Transverse colon (tissue), 4 donors: ENCODE results near the gene MCTP2. TPM values are rescaled to one million over a fixed set of nuclear protein-coding genes. Genes with fewer than 3 reads are reported as not detected.

ENCODE experiments used
- DNase-seq: peaks from one replicate; pipeline ENCODE4 v3.0.0-alpha.2; 2019
- H3K27ac ChIP-seq, 4 donors: fragments of 200-600 bp; sonication (generic); 2 replicates each; pipeline ENCODE4 v1.5.1; 2016 to 2018; ENCODE audit warnings: inconsistent platforms in 4 of 4
- H3K27me3 ChIP-seq: fragments of 200-600 bp; sonication (generic); 2 replicates; pipeline ENCODE4 v1.5.1; 2017; ENCODE audit warnings: inconsistent platforms
- H3K36me3 ChIP-seq, 4 donors: fragments of 200-600 bp; sonication (generic); 2 replicates each; pipeline ENCODE4 v1.5.1; 2017 to 2019; ENCODE audit warnings: inconsistent platforms in 4 of 4
- H3K4me1 ChIP-seq, 4 donors: fragments of 200-600 bp; sonication (generic); 2 replicates each; pipeline ENCODE4 v1.5.1; 2017 to 2020; ENCODE audit warnings: inconsistent platforms in 4 of 4
- H3K4me3 ChIP-seq, 4 donors: fragments of 200-600 bp; sonication (generic); 1 replicate in 1 of 4; 2 replicates in 3 of 4; pipeline versions ENCODE4 v1.5.1 to v1.6.1; 2017 to 2019; ENCODE audit warnings: inconsistent platforms in 4 of 4
- H3K9me3 ChIP-seq, 2 donors: fragments of 200-600 bp; sonication (generic); 2 replicates each; pipeline ENCODE4 v1.5.1; 2017 to 2019; ENCODE audit warnings: inconsistent platforms in 2 of 2
- EP300 ChIP-seq: sonication (generic); formaldehyde crosslinking; IDR thresholded peaks from one replicate; pipeline ENCODE4 v1.6.1; 2017; ENCODE audit warnings: antibody characterized with exemption, low read depth
- POLR2A ChIP-seq: fragments of 450-650 bp; IDR thresholded peaks from one replicate; pipeline ENCODE4 v1.6.1; 2016; ENCODE audit warnings: antibody characterized with exemption, mild to moderate bottlenecking, moderate library complexity
- POLR2AphosphoS5 ChIP-seq, 3 donors: sonication (generic); formaldehyde crosslinking; IDR thresholded peaks; one replicate each; pipeline ENCODE4 v1.6.1; 2016; ENCODE audit warnings: antibody characterized with exemption in 3 of 3
- WGBS, 2 donors: methylation state at CpG; one replicate each; pipeline ENCODE4 v1.1.5; 2018; ENCODE audit warnings: low coverage in 1 of 2; 5-methylcytosine and 5-hydroxymethylcytosine counted together
- in situ Hi-C, 4 donors: fragments of 200-750 bp; cut with MboI; loops; one replicate each; pipeline versions ENCODE4 v1.15.0 to v1.15.1; 2017; ENCODE audit warnings: low sequenced_read_pairs in 3 of 4, low pct_ligation_motif_present in 1 of 4, low pct_unique_long_range_greater_than_20kb in 1 of 4
- intact Hi-C: fragments of 100-400 bp; cut with DNase I; formaldehyde crosslinking; loops from one replicate; pipeline ENCODE4 v1.15.1; 2023; ENCODE audit warnings: low total_unique reads
- total RNA-seq, 4 donors: library from RNA; depleted of rRNA; stranded (reverse); fragments of >200 nt; gene quantifications; one replicate each; pipeline ENCODE4 v1.1.0, GENCODE V29; 2016
- TF ChIP-seq, protein P1 (sequence below), 5 experiments: fragments of 200-600 bp in 3 of 5; fragments of 450-650 bp in 2 of 5; sonication (generic) in 3 of 5; IDR thresholded peaks; 1 replicate in 2 of 5; 2 replicates in 3 of 5; pipeline ENCODE4 v1.5.1; 2016 to 2017; ENCODE audit warnings: antibody characterized with exemption in 5 of 5, inconsistent platforms in 3 of 5, mild to moderate bottlenecking in 2 of 5, moderate library complexity in 1 of 5

MCTP2 gene
- total RNA-seq, 4 donors from 2014 or later = 108 to 409 (median 144) TPM

DNA sequence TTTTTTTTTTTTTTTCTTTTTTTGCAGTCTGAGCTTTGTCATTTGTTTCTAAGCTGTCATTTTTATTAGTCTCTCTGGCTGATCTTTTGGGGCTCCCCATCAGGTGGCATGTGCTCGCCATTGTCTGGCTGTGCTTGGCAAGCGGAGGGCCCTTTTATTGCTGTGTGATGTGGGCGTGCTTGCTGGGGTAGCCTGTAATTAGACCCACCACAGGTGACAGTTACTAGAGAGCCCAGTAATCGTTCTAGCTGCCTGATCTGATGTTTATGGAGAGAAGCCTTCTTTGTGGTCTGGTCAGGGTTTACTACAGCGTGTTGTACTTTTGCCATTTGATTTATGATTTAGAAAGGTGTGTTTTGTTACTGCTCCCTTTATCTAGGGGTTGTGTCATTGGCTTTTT lies 179.9 kb downstream of the MCTP2 start:
- in situ Hi-C loops = loop anchor here in 1 of 4 donors (25.0 kb wide), 1 partner anchor 876 kb away; no protein-coding TSS in a partner anchor
- H3K4me1 ChIP-seq = peaks cover 0 to 37% (median 15%) of the 10 kb centered on the region in 4 donors
- TF ChIP-seq POLR2AphosphoS5 (IDR thresholded peaks at IDR 0.05) (no peak), POLR2A (no peak), EP300 (no peak)
- TF ChIP-seq, protein P1, sequence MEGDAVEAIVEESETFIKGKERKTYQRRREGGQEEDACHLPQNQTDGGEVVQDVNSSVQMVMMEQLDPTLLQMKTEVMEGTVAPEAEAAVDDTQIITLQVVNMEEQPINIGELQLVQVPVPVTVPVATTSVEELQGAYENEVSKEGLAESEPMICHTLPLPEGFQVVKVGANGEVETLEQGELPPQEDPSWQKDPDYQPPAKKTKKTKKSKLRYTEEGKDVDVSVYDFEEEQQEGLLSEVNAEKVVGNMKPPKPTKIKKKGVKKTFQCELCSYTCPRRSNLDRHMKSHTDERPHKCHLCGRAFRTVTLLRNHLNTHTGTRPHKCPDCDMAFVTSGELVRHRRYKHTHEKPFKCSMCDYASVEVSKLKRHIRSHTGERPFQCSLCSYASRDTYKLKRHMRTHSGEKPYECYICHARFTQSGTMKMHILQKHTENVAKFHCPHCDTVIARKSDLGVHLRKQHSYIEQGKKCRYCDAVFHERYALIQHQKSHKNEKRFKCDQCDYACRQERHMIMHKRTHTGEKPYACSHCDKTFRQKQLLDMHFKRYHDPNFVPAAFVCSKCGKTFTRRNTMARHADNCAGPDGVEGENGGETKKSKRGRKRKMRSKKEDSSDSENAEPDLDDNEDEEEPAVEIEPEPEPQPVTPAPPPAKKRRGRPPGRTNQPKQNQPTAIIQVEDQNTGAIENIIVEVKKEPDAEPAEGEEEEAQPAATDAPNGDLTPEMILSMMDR (IDR thresholded peaks at IDR 0.05) = no peak
- DNase-seq = no peak
- WGBS, 2 donors = 47 to 59% methylated on average over 5 of the region's 5 CpGs
- no peak overlapping the region for H3K4me3 ChIP-seq
- no peaks in the 10 kb centered on the region for H3K27me3 ChIP-seq
- H3K36me3 ChIP-seq = no peaks in the 10 kb centered on the region
- no peaks in the 10 kb centered on the region for H3K9me3 ChIP-seq
- no peak overlapping the region for H3K27ac ChIP-seq
- intact Hi-C loops = no loop called here

DNA sequence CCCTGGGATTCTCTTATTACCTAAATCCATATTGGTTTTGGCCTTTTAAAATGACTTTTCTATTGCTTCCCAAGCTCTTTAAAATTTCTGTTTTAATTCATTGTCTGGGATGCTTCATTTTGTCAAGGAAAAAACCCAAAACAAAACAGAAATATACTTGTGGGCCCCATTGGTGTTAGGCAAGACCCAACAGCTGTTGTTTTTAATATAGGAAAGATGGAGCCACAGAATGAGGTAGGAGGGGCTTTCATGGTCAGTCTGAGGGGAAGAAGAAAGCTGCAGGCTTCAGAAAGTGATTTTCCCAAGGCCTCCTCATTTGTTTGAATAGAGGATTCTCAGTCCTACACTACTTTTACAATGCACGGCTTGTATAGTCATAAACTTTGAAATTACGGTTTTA lies 180.5 kb downstream of the MCTP2 start:
- TF ChIP-seq EP300 (no peak), POLR2AphosphoS5 (IDR thresholded peaks at IDR 0.05) (no peak), POLR2A (no peak)
- TF ChIP-seq, protein P1 (IDR thresholded peaks at IDR 0.05) = no peak
- no peaks in the 10 kb centered on the region for H3K9me3 ChIP-seq
- in situ Hi-C loops (loop anchor here in 1 of 4 donors (25.0 kb wide), 1 partner anchor 875 kb away; no protein-coding TSS in a partner anchor), intact Hi-C loops (no loop called here)
- peaks cover 0 to 37% (median 15%) of the 10 kb centered on the region in 4 donors for H3K4me1 ChIP-seq
- DNase-seq = no peak
- no peak overlapping the region for H3K4me3 ChIP-seq
- 25 to 47% methylated on average over 2 of the region's 2 CpGs for WGBS, 2 donors
- no peak overlapping the region for H3K27ac ChIP-seq
- no peaks in the 10 kb centered on the region for H3K36me3 ChIP-seq
- no peaks in the 10 kb centered on the region for H3K27me3 ChIP-seq

DNA sequence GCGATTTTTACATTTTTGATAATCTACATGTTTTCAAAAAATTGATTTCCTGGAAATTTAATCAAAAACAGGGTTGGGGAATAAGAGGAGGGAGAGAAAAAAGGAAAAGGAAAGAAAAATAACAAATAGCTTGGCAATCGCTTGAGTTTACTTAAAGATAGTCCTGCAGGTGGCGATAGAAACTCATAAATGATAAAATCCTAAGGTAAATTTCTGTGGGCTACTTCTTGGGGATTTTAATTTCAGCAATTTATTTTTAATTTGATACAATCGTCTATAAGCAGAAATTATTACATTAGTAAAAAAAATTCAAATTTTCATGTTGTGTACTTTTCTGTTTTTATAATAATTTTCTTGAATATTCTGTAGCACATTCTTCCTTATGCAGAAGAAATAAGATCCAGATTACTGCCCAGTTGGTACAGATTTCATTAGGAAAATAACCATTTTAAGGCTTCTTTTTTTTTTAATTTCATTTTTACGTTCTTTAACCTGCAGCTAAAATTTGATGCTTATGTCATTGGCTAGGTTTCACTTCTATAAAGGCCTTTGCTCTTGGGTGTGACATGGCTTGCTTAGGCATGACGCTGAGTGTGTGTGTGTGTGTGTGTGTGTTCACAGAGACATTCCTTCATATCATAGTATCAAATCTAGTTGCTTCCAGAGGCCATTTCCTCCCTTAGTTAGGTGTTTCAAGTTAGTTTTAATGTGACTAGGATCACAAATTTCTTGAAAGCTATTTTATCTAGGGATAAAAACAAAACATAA lies 181.8 kb downstream of the MCTP2 start:
- peaks cover 0 to 37% (median 15%) of the 10 kb centered on the region in 4 donors for H3K4me1 ChIP-seq
- H3K4me3 ChIP-seq = no peak overlapping the region
- H3K27ac ChIP-seq = peak overlapping the region in 1 of 4 donors; percentile 41
- H3K9me3 ChIP-seq = no peaks in the 10 kb centered on the region
- no peaks in the 10 kb centered on the region for H3K36me3 ChIP-seq
- in situ Hi-C loops = loop anchor here in 1 of 4 donors (25.0 kb wide), 1 partner anchor 874 kb away; no protein-coding TSS in a partner anchor
- 32 to 35% methylated on average over 6 of the region's 6 CpGs for WGBS, 2 donors
- intact Hi-C loops = no loop called here
- TF ChIP-seq POLR2A (no peak), POLR2AphosphoS5 (IDR thresholded peaks at IDR 0.05) (no peak)
- TF ChIP-seq, protein P1 (IDR thresholded peaks at IDR 0.05) = peak; percentile 46 to 57 (median 53)
- peak; percentile 67 for DNase-seq
- H3K27me3 ChIP-seq = no peaks in the 10 kb centered on the region

DNA sequence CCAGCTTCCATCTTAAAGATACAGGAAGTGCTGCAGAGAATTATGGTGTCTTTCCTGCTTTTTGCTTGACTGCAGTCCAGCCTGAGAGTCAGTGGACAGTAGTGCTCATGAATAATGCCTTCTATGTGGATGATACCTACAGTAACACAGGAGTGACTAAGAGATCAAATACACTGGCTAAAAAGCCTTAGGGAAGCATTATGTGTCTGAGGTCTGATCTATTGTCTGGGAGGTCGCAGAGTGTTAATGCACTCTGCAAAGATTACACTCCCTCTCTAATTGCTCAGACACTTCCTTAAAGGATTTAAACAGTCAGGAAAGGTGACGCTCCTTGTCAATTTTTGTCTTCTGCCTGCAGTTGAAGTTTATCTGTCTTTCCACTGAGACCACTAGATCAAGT lies 183.6 kb downstream of the MCTP2 start:
- Histone ChIP-seq H3K36me3 (no peaks in the 10 kb centered on the region), H3K27me3 (no peaks in the 10 kb centered on the region), H3K4me1 (peaks cover 0 to 37% (median 15%) of the 10 kb centered on the region in 4 donors), H3K9me3 (no peaks in the 10 kb centered on the region), H3K4me3 (no peak overlapping the region), H3K27ac (no peak overlapping the region)
- intact Hi-C loops (no loop called here), in situ Hi-C loops (loop anchor here in 1 of 4 donors (25.0 kb wide), 1 partner anchor 872 kb away; no protein-coding TSS in a partner anchor)
- DNase-seq = no peak
- no peak for TF ChIP-seq EP300
- TF ChIP-seq, protein P1 (IDR thresholded peaks at IDR 0.05) = no peak
- 66 to 77% methylated on average over 2 of the region's 2 CpGs for WGBS, 2 donors
